HepG2 (cell line): ENCODE data around the gene ZNF618. TPM values are rescaled to one million over a fixed set of nuclear protein-coding genes. Genes with fewer than 3 reads are reported as not detected.
A peak's percentile ranks its signal among the peaks of the same experiment; 100 is the strongest.

Experiments used
- ATAC-seq: fragments of 200-7000 bp; cut with Tn5 transposase; 3 replicates; pipeline ENCODE4 v1.9.1; 2020; ENCODE audit warnings: mild to moderate bottlenecking, moderate library complexity
- BruUV-seq: library from RNA; stranded (reverse); fragments of 400-500 nt; replicated peaks from 2 replicates; lab custom pipeline; 2021; lab: Mats Ljungman, UMichigan
- CTCF ChIA-PET: fragments of 300-600 bp; formaldehyde crosslinking; extraction: SDS; loops from one replicate; lab custom pipeline; 2021; ENCODE audit warnings: low total read pairs, inconsistent platforms, low intra/inter-chr PET ratio; lab: Yijun Ruan, JAX
- POLR2A ChIA-PET: fragments of 350-600 bp; sonication (Branson Sonifier 250); formaldehyde crosslinking; loops from one replicate; lab custom pipeline; 2020; ENCODE audit warnings: antibody characterized with exemption, inconsistent platforms; lab: Yijun Ruan, JAX
- DNase-seq: peaks from one replicate; pipeline ENCODE4 v3.0.0-alpha.2; 2015; ENCODE audit warnings: low spot score
- FAIRE-seq: peaks from 3 replicates; lab custom pipeline; 2011; peaks lifted over from hg19 to GRCh38; lab: Jason Lieb, UNC
- H2AFZ ChIP-seq: one replicate; pipeline ENCODE4 v1.6.1; 2011; ENCODE audit warnings: low read length, inconsistent platforms
- H3K27ac ChIP-seq: fragments of 300-600 bp; 3 replicates; pipeline ENCODE4 v1.8.0; 2011; ENCODE audit warnings: mixed run types, mild to moderate bottlenecking, mixed read lengths, low read length, inconsistent platforms; ENCODE audit not compliant: insufficient read depth; ENCODE audit errors: extremely low read length
- H3K27me3 ChIP-seq, 2 experiments: fragments of 200-600 bp in 1 of 2; 2 replicates in 1 of 2; 3 replicates in 1 of 2; pipeline versions ENCODE4 v1.6.0 to v1.8.0; 2011; ENCODE audit warnings: low read length in 2 of 2, mild to moderate bottlenecking in 2 of 2, moderate library complexity in 2 of 2, inconsistent platforms in 1 of 2; ENCODE audit not compliant: insufficient read depth in 2 of 2, control insufficient read depth in 1 of 2
- H3K36me3 ChIP-seq, 2 experiments: fragments of 200-600 bp in 1 of 2; replicated peaks in 1 of 2; 2 replicates in 1 of 2; 3 replicates in 1 of 2; pipeline versions ENCODE4 v1.5.1 to v1.8.0; 2011; ENCODE audit warnings: low read length in 2 of 2, inconsistent platforms in 1 of 2; ENCODE audit not compliant: insufficient read depth in 2 of 2, control insufficient read depth in 1 of 2
- H3K4me1 ChIP-seq: 2 replicates; pipeline ENCODE4 v1.5.1; 2012; ENCODE audit warnings: low read length, inconsistent platforms; ENCODE audit not compliant: insufficient read depth
- H3K4me2 ChIP-seq: 2 replicates; pipeline ENCODE4 v1.6.0; 2011; ENCODE audit warnings: low read depth, low read length, inconsistent platforms
- H3K4me3 ChIP-seq, 3 experiments: fragments of 200-600 bp in 1 of 3; sonication (generic), shearing (Covaris generic) in 1 of 3; replicated peaks in 1 of 3; 2 replicates each; pipeline ENCODE4 v1.5.1; 2011 to 2016; ENCODE audit warnings: low read length in 3 of 3, inconsistent platforms in 2 of 3, low read depth in 2 of 3, mild to moderate bottlenecking in 2 of 3, control low read depth in 1 of 3, mixed read lengths in 1 of 3; ENCODE audit not compliant: insufficient read depth in 1 of 3
- H3K79me2 ChIP-seq: one replicate; pipeline ENCODE4 v1.6.1; 2011; ENCODE audit warnings: low read length, inconsistent platforms; ENCODE audit not compliant: insufficient read depth
- H3K9ac ChIP-seq: 2 replicates; pipeline ENCODE4 v1.6.0; 2011; ENCODE audit warnings: mild to moderate bottlenecking, low read depth, low read length, inconsistent platforms; ENCODE audit not compliant: insufficient read depth
- H3K9me3 ChIP-seq: 2 replicates; pipeline ENCODE4 v1.5.1; 2012; ENCODE audit warnings: mild to moderate bottlenecking, low read length
- H4K20me1 ChIP-seq: 2 replicates; pipeline ENCODE4 v1.6.0; 2011; ENCODE audit warnings: inconsistent platforms, mild to moderate bottlenecking, low read length, moderate library complexity; ENCODE audit not compliant: insufficient read depth
- NFYC ChIP-seq: IDR thresholded peaks from 2 replicates; pipeline ENCODE4 v1.6.1; 2016; ENCODE audit warnings: missing genetic modification reagents, missing compliant biosample characterization
- TFAP4 ChIP-seq: sonication (generic); IDR thresholded peaks from 2 replicates; pipeline ENCODE4 v1.6.1; 2016; ENCODE audit warnings: low read depth, borderline replicate concordance
- TOPORS ChIP-seq: sonication (generic); formaldehyde crosslinking; IDR thresholded peaks from 2 replicates; pipeline ENCODE4 v1.8.0; 2023; ENCODE audit warnings: mild to moderate bottlenecking, missing genetic modification reagents
- ZBTB49 ChIP-seq: sonication (generic); formaldehyde crosslinking; IDR thresholded peaks from 2 replicates; pipeline ENCODE4 v1.4.0; 2020; ENCODE audit warnings: missing genetic modification reagents, borderline replicate concordance
- ZBTB7B ChIP-seq: sonication (generic); formaldehyde crosslinking; IDR thresholded peaks from 2 replicates; pipeline ENCODE4 v1.4.0; 2020; ENCODE audit warnings: missing genetic modification reagents
- ZNF549 ChIP-seq: sonication (generic); formaldehyde crosslinking; IDR thresholded peaks from 2 replicates; pipeline ENCODE4 v1.5.0; 2020; ENCODE audit warnings: missing genetic modification reagents
- ZNF768 ChIP-seq: sonication (generic); formaldehyde crosslinking; IDR thresholded peaks from 2 replicates; pipeline ENCODE4 v1.4.0; 2020; ENCODE audit warnings: missing genetic modification reagents
- WGBS: methylation state at CpG from one replicate; pipeline ENCODE4 v1.1.6; 2017; ENCODE audit warnings: low lambda C conversion rate; 5-methylcytosine and 5-hydroxymethylcytosine counted together
- in situ Hi-C: cut with HindIII; loops from 2 replicates; pipeline ENCODE4 v1.10.0; 2017; ENCODE audit warnings: low pct_unique_long_range_greater_than_20kb; ENCODE audit not compliant: extremely low pct_ligation_motif_present
- intact Hi-C: fragments of 100-400 bp; cut with micrococcal nuclease; formaldehyde crosslinking; loops from one replicate; pipeline ENCODE4 v1.10.0; 2022; ENCODE audit not compliant: unreplicated experiment
- polyA plus RNA-seq, 8 experiments: library from polyadenylated mRNA; depleted of rRNA in 3 of 8; stranded (reverse) in 7 of 8; unstranded in 1 of 8; fragments of >200 nt; fragmentation: Illumina TruSeq in 4 of 8; extraction: Trizol in 4 of 8; gene quantifications; 2 replicates each; pipeline versions ENCODE4 v1.2.1 to v1.2.3, GENCODE V29; 2011 to 2016; ENCODE audit warnings: low read depth in 4 of 8, missing spikeins in 1 of 8, mixed read lengths in 1 of 8; ENCODE audit not compliant: insufficient read depth in 1 of 8
- total RNA-seq, 5 experiments: library from RNA; depleted of rRNA; stranded (reverse); fragments of >200 nt; fragmentation: Illumina TruSeq; extraction: Trizol; gene quantifications; 2 replicates each; pipeline ENCODE4 v1.2.3, GENCODE V29; 2016; ENCODE audit warnings: low read depth in 1 of 5
- TF ChIP-seq, protein P1 (sequence below): sonication (generic); formaldehyde crosslinking; IDR thresholded peaks from 2 replicates; pipeline ENCODE4 v1.5.0; 2020; ENCODE audit warnings: mild to moderate bottlenecking, missing genetic modification reagents
- TF ChIP-seq, protein P2 (sequence below): sonication (generic); formaldehyde crosslinking; IDR thresholded peaks from 2 replicates; pipeline ENCODE4 v1.5.0; 2020; ENCODE audit warnings: mild to moderate bottlenecking, missing genetic modification reagents

The ZNF618 gene
- total and polyA plus RNA-seq, 2 of the 13 experiments (the other 11 are each of a cell fraction or from before 2014, with no cell fraction given), result 0.07 TPM

GRCh38 chr9:113910036-113910639 is 34.0 kb downstream of the ZNF618 start:
- peaks cover 0 to 9% of the 10 kb centered on the region in 2 experiments; a peak in 2 of 5 replicates for H3K27me3 ChIP-seq
- no peak overlapping the region for H2AFZ ChIP-seq
- BruUV-seq, result no TSS peak
- intact Hi-C loops (no loop called here), in situ Hi-C loops (no loop called here)
- POLR2A ChIA-PET, result no interaction called here
- H3K36me3 ChIP-seq, result no peaks in the 10 kb centered on the region
- ATAC-seq (peak; percentile 32; the same call in 1 of the 3 replicates), DNase-seq (no peak), FAIRE-seq (no peak)
- no peak overlapping the region for H3K4me3 ChIP-seq
- no peak overlapping the region for H3K9ac ChIP-seq
- no peak overlapping the region for H3K4me2 ChIP-seq
- H4K20me1 ChIP-seq, result no peaks in the 10 kb centered on the region
- no peaks in the 10 kb centered on the region for H3K79me2 ChIP-seq
- CTCF ChIA-PET, result no interaction called here
- TF ChIP-seq NFYC, result no peak
- TF ChIP-seq TFAP4, result 0 out of 2 replicates have a peak, but pooled peaks have one; percentile 15
- 31% methylated on average over 11 of the region's 11 CpGs for WGBS
- no peak overlapping the region for H3K27ac ChIP-seq
- H3K9me3 ChIP-seq, result no peaks in the 10 kb centered on the region
- H3K4me1 ChIP-seq, result no peaks in the 10 kb centered on the region

DNA sequence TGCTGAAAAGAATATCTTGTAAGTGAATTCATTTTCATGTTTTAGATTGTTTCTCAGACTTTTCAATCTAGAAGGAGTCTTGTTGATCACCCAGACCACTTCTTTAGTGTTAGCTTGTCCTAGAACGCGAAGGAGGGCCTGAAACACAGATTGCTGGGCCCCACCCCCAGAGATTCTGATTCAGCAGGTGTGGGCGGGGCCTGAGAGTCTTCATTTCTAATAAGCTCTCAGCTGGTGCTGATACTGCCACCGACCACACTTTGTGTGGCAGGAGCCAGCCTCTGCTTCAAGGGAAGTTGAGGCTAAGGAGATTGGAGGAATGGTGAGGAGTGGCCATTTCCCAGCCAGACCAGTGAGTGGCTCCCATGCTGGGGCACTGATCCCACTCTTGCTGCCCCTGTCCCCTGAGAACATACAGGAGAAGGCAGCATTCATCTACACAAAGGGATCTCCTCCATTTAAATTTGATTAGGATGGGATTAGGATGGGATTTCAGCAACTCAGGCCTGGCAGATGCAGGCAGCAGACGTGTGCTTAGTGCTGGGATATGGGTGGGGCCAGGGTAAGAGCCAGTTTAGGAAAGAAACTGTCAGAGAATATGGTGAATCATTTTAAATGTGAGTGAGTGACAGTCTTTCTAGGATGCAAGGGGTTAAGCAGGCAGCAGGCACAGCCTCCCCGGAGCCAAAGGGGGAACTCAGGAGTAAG is 35.9 kb downstream of the ZNF618 start:
- Histone ChIP-seq H3K36me3 (no peaks in the 10 kb centered on the region), H3K79me2 (no peaks in the 10 kb centered on the region), H4K20me1 (no peaks in the 10 kb centered on the region), H3K4me3 (no peak overlapping the region), H3K27ac (no peak overlapping the region), H3K4me1 (no peaks in the 10 kb centered on the region), H3K9me3 (no peaks in the 10 kb centered on the region), H2AFZ (no peak overlapping the region), H3K27me3 (peaks cover 0 to 5% of the 10 kb centered on the region in 2 experiments; a peak in 1 of 5 replicates), H3K4me2 (no peak overlapping the region), H3K9ac (no peak overlapping the region)
- CTCF ChIA-PET, result no interaction called here
- in situ Hi-C loops, result no loop called here
- POLR2A ChIA-PET, result no interaction called here
- WGBS, result 56% methylated on average over 6 of the region's 6 CpGs
- FAIRE-seq, result no peak
- TF ChIP-seq ZBTB7B (CRISPR knock-in tag), result no peak
- TF ChIP-seq, protein P1, sequence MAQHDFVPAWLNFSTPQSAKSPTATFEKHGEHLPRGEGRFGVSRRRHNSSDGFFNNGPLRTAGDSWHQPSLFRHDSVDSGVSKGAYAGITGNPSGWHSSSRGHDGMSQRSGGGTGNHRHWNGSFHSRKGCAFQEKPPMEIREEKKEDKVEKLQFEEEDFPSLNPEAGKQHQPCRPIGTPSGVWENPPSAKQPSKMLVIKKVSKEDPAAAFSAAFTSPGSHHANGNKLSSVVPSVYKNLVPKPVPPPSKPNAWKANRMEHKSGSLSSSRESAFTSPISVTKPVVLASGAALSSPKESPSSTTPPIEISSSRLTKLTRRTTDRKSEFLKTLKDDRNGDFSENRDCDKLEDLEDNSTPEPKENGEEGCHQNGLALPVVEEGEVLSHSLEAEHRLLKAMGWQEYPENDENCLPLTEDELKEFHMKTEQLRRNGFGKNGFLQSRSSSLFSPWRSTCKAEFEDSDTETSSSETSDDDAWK, result no peak
- TF ChIP-seq ZBTB49 (CRISPR knock-in tag), result no peak
- TF ChIP-seq ZNF549, result no peak
- TF ChIP-seq, protein P2, sequence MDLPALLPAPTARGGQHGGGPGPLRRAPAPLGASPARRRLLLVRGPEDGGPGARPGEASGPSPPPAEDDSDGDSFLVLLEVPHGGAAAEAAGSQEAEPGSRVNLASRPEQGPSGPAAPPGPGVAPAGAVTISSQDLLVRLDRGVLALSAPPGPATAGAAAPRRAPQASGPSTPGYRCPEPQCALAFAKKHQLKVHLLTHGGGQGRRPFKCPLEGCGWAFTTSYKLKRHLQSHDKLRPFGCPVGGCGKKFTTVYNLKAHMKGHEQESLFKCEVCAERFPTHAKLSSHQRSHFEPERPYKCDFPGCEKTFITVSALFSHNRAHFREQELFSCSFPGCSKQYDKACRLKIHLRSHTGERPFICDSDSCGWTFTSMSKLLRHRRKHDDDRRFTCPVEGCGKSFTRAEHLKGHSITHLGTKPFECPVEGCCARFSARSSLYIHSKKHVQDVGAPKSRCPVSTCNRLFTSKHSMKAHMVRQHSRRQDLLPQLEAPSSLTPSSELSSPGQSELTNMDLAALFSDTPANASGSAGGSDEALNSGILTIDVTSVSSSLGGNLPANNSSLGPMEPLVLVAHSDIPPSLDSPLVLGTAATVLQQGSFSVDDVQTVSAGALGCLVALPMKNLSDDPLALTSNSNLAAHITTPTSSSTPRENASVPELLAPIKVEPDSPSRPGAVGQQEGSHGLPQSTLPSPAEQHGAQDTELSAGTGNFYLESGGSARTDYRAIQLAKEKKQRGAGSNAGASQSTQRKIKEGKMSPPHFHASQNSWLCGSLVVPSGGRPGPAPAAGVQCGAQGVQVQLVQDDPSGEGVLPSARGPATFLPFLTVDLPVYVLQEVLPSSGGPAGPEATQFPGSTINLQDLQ (CRISPR knock-in tag), result no peak
- TF ChIP-seq ZNF768 (CRISPR knock-in tag), result no peak
- TF ChIP-seq TOPORS (CRISPR knock-in tag), result no peak
- no peak for ATAC-seq
- no peak for DNase-seq
- intact Hi-C loops, result no loop called here
- BruUV-seq, result no TSS peak
